ENCODE results near the gene GPER1.

- no peak for TF ChIP-seq POLR2A (IDR thresholded peaks at IDR 0.05)
- no peak for TF ChIP-seq CTCF (IDR thresholded peaks at IDR 0.05)
Observed at GRCh38 chr7:1124816-1125602, 37.1 kb downstream of the GPER1 start.

Measured in sigmoid colon (tissue), 3 donors.